Osteoblast (primary cell): ENCODE results near the gene MAP1LC3C. TPM values are rescaled to one million over a fixed set of nuclear protein-coding genes. Genes with fewer than 3 reads are reported as not detected.

ENCODE experiments used
- DNase-seq: peaks from one replicate; pipeline ENCODE4 v3.0.0; 2011; ENCODE audit warnings: low spot score, mixed read lengths; ENCODE audit not compliant: insufficient read length; ENCODE audit errors: missing footprints
- H2AFZ ChIP-seq: 2 replicates; pipeline ENCODE4 v1.6.0; 2011; ENCODE audit warnings: mild to moderate bottlenecking, low read length
- H3K27ac ChIP-seq: 2 replicates; pipeline ENCODE4 v1.5.1; 2011; ENCODE audit warnings: mild to moderate bottlenecking, low read depth, low read length, moderate library complexity
- H3K27me3 ChIP-seq: 2 replicates; pipeline ENCODE4 v1.6.0; 2012; ENCODE audit warnings: mild to moderate bottlenecking, control low read depth, inconsistent platforms, low read length, moderate library complexity; ENCODE audit not compliant: insufficient read depth
- H3K36me3 ChIP-seq: 2 replicates; pipeline ENCODE4 v1.5.1; 2011; ENCODE audit warnings: mild to moderate bottlenecking, low read length, control low read depth, moderate library complexity; ENCODE audit not compliant: insufficient read depth
- H3K4me1 ChIP-seq: 2 replicates; pipeline ENCODE4 v1.5.1; 2011; ENCODE audit warnings: mild to moderate bottlenecking, low read length, control low read depth, moderate library complexity; ENCODE audit not compliant: insufficient read depth
- H3K4me2 ChIP-seq: 2 replicates; pipeline ENCODE4 v1.6.0; 2011; ENCODE audit warnings: mild to moderate bottlenecking, low read length; ENCODE audit not compliant: insufficient read depth
- H3K4me3 ChIP-seq: fragments of 200-600 bp; sonication (generic); 3 replicates; pipeline ENCODE4 v1.5.1; 2012; ENCODE audit warnings: mild to moderate bottlenecking, low read length, inconsistent platforms; ENCODE audit not compliant: insufficient read depth
- H3K79me2 ChIP-seq: 2 replicates; pipeline ENCODE4 v1.6.0; 2012; ENCODE audit warnings: mild to moderate bottlenecking, low read length, control low read depth, inconsistent platforms; ENCODE audit not compliant: insufficient read depth
- H3K9me3 ChIP-seq: 2 replicates; pipeline ENCODE4 v1.5.1; 2011; ENCODE audit warnings: low read depth, low read length, control low read depth
- H4K20me1 ChIP-seq: 2 replicates; pipeline ENCODE4 v1.6.0; 2012; ENCODE audit warnings: mild to moderate bottlenecking, low read length, control low read depth; ENCODE audit not compliant: insufficient read depth
- total RNA-seq: library from RNA; depleted of rRNA; stranded (reverse); fragments of >200 nt; gene quantifications from 2 replicates; pipeline ENCODE4 v1.2.3, GENCODE V29; 2012
- TF ChIP-seq, protein P1 (sequence below): IDR thresholded peaks from 2 replicates; pipeline ENCODE4 v1.5.1; 2011; ENCODE audit warnings: mild to moderate bottlenecking, low read depth, low read length, moderate library complexity; ENCODE audit errors: extremely low read depth

MAP1LC3C gene
- total RNA-seq, 1 donor = under 0.01 TPM

DNA sequence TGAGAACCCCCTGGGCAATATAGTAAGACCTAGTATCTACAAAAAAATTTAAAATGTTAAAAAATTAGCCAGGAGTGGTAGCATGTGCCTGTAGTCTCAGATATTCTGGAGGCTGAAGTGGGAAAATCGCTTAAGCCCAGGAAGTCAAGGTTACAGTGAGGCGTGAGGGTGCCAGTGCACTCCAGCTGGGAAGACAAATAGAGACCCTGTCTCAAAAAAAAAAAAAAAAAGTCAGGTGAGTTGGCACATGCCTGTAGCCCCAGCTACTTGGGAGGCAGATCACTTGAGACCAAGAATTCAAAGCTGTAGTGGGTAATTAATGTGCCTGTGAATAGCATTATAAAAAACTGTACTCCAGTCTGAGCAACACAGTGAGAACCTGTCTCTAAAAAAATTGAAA, 36.7 kb downstream of the MAP1LC3C start:
- no peak overlapping the region for H2AFZ ChIP-seq

DNA sequence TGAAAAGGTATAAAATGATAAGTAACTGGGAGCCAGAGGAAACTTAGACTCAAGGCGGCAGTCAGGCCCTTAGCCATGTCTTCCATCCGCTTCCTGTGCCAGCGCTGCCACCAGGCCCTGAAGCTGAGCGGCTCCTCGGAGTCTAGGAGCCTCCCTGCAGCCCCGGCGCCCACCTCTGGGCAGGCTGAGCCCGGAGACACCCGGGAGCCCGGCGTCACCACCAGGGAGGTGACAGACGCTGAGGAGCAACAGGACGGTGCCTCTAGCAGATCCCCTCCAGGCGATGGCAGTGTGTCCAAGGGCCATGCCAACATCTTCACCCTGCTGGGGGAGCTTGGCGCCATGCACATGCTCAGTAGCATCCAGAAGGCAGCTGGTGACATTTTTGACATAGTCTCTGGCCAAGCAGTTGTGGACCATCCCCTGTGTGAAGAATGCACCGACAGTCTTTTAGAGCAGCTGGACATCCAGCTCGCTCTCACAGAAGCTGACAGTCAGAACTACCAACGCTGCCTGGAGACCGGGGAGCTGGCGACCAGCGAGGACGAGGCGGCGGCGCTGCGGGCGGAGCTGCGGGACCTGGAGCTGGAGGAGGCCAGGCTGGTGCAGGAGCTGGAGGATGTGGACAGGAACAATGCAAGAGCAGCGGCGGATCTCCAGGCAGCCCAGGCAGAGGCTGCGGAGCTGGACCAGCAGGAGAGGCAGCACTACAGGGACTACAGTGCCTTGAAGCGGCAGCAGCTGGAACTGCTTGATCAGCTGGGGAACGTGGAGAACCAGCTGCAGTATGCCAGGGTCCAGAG, 41.0 kb downstream of the MAP1LC3C start, which contains the start of gene BECN2:
Gene BECN2 (plus strand): TSS at position 76 of the 803 bp plus-strand sequence. CDS start 0 bp downstream, at position 76.
- H3K27me3 ChIP-seq = no peaks in the 10 kb centered on the region
- H3K79me2 ChIP-seq = no peaks in the 10 kb centered on the region
- H2AFZ ChIP-seq = no peak within 1 kb of the TSS
- H3K4me1 ChIP-seq = no peaks in the 10 kb centered on the region
- H3K4me3 ChIP-seq = no peak within 1 kb of the TSS
- H3K4me2 ChIP-seq = no peak within 1 kb of the TSS
- peak; percentile 6 for DNase-seq
- no peak within 1 kb of the TSS for H3K27ac ChIP-seq
- H3K36me3 ChIP-seq = no peaks in the 10 kb centered on the region
- no peaks in the 10 kb centered on the region for H3K9me3 ChIP-seq
- no peaks in the 10 kb centered on the region for H4K20me1 ChIP-seq
- TF ChIP-seq, protein P1, sequence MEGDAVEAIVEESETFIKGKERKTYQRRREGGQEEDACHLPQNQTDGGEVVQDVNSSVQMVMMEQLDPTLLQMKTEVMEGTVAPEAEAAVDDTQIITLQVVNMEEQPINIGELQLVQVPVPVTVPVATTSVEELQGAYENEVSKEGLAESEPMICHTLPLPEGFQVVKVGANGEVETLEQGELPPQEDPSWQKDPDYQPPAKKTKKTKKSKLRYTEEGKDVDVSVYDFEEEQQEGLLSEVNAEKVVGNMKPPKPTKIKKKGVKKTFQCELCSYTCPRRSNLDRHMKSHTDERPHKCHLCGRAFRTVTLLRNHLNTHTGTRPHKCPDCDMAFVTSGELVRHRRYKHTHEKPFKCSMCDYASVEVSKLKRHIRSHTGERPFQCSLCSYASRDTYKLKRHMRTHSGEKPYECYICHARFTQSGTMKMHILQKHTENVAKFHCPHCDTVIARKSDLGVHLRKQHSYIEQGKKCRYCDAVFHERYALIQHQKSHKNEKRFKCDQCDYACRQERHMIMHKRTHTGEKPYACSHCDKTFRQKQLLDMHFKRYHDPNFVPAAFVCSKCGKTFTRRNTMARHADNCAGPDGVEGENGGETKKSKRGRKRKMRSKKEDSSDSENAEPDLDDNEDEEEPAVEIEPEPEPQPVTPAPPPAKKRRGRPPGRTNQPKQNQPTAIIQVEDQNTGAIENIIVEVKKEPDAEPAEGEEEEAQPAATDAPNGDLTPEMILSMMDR = no peak

More for the DNA sequence above, 36.7 kb downstream of the MAP1LC3C start:
- H4K20me1 ChIP-seq = no peaks in the 10 kb centered on the region
- H3K4me1 ChIP-seq = no peaks in the 10 kb centered on the region
- H3K36me3 ChIP-seq = no peaks in the 10 kb centered on the region
- H3K79me2 ChIP-seq = no peaks in the 10 kb centered on the region
- TF ChIP-seq, protein P1 = no peak
- DNase-seq = no peak
- no peak overlapping the region for H3K4me3 ChIP-seq
- no peak overlapping the region for H3K27ac ChIP-seq
- no peak overlapping the region for H3K4me2 ChIP-seq
- no peaks in the 10 kb centered on the region for H3K9me3 ChIP-seq
- no peaks in the 10 kb centered on the region for H3K27me3 ChIP-seq

DNA sequence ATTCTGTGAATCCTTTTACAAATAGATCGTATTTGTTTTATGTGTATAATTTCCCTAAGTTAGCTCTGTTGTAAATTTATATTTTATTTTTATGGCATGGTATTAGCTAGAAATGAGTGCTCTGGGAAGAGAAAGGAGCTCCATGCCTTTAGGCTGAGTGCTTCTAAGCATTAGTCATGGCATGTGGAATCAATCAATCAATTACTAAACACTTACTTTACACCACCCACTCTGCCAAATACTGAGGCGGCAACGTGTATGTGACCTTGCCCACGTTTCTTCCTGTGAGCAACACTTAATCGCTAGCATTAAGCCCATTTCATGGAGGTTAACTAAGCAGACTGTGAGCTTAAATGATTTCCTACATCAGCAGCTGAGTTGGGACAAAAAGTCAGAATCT, 48.5 kb downstream of the MAP1LC3C start:
- no peak overlapping the region for H2AFZ ChIP-seq
- TF ChIP-seq, protein P1 = no peak
- no peaks in the 10 kb centered on the region for H4K20me1 ChIP-seq
- H3K27me3 ChIP-seq = no peaks in the 10 kb centered on the region
- H3K27ac ChIP-seq = no peak overlapping the region
- H3K9me3 ChIP-seq = no peaks in the 10 kb centered on the region
- H3K4me1 ChIP-seq = no peaks in the 10 kb centered on the region
- no peak for DNase-seq
- no peaks in the 10 kb centered on the region for H3K36me3 ChIP-seq
- H3K4me2 ChIP-seq = no peak overlapping the region
- H3K4me3 ChIP-seq = no peak overlapping the region
- no peaks in the 10 kb centered on the region for H3K79me2 ChIP-seq

DNA sequence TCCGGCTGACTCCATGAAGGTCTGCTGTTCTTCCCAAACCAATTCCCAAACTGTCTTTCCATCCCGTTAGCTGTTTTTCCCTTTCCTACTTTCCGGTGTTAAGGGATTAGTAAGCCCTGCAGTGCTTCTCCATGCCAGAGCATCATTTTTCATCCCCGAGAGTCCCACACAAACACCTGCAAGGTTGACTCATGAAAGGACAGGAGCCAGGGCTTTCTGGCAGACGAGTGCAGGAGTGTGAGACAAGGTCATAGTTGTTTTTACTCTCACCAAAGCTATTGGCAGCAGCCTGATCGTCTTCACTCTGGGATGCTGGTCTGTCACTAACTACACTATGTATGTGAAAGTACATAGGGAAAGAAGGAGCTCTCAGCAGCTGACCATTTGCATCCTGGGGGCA, 51.5 kb downstream of the MAP1LC3C start:
- no peak overlapping the region for H3K4me3 ChIP-seq
- no peak overlapping the region for H3K27ac ChIP-seq
- TF ChIP-seq, protein P1 = no peak
- no peaks in the 10 kb centered on the region for H3K79me2 ChIP-seq
- no peaks in the 10 kb centered on the region for H4K20me1 ChIP-seq
- no peak for DNase-seq
- no peaks in the 10 kb centered on the region for H3K27me3 ChIP-seq
- no peaks in the 10 kb centered on the region for H3K36me3 ChIP-seq
- no peaks in the 10 kb centered on the region for H3K4me1 ChIP-seq
- no peaks in the 10 kb centered on the region for H3K9me3 ChIP-seq
- H3K4me2 ChIP-seq = no peak overlapping the region
- H2AFZ ChIP-seq = no peak overlapping the region
